ENCODE results near the gene PARM1. TPM values are rescaled to one million over a fixed set of nuclear protein-coding genes. Genes with fewer than 3 reads are reported as not detected.

Gene PARM1
- total and polyA plus RNA-seq, 9 of the 15 experiments (the other 6 are each of a cell fraction or from before 2014, with no cell fraction given): 0.07 TPM; not detected in 8

GRCh38 chr4:74931376-74931775, 1.5 kb upstream of the PARM1 start (continued):
- TF ChIP-seq ZNF318 (IDR thresholded peaks at IDR 0.05; ENCODE audit: borderline replicate concordance in 1 of 2, low read depth in 1 of 2) (no peak), ZNF668 (CRISPR knock-in tag; IDR thresholded peaks at IDR 0.05) (no peak), SMARCA4 (IDR thresholded peaks at IDR 0.05) (no peak), SRSF1 (IDR thresholded peaks at IDR 0.05; ENCODE audit: low read depth, low read length) (no peak), CC2D1A (IDR thresholded peaks at IDR 0.05) (no peak), KDM2B (CRISPR knock-in tag; IDR thresholded peaks at IDR 0.05) (no peak), CSDE1 (IDR thresholded peaks at IDR 0.05) (no peak), ETV6 (IDR thresholded peaks at IDR 0.05; ENCODE audit: borderline replicate concordance in 1 of 2, low read depth in 2 of 2, low read length in 1 of 2) (no peak), ETV6 (CRISPR knock-in tag; IDR thresholded peaks at IDR 0.05; ENCODE audit: borderline replicate concordance) (no peak), ZNF311 (CRISPR knock-in tag; IDR thresholded peaks at IDR 0.05) (no peak), ZNF707 (CRISPR knock-in tag; conservative IDR thresholded peaks at IDR 0.05) (no peak), HMG20A (CRISPR knock-in tag; conservative IDR thresholded peaks at IDR 0.05) (no peak), ZNF324 (CRISPR knock-in tag; IDR thresholded peaks at IDR 0.05) (no peak), ZNF197 (CRISPR knock-in tag; IDR thresholded peaks at IDR 0.05; ENCODE audit: low read depth) (no peak), TGIF2 (CRISPR knock-in tag; IDR thresholded peaks at IDR 0.05) (no peak), ZNF589 (CRISPR knock-in tag; IDR thresholded peaks at IDR 0.05; ENCODE audit: low read depth) (no peak)
